A673 (cell line): ENCODE results near the gene ANKRD13B.

Experiments
- EZH2 ChIP-seq: fragments of 200-600 bp; sonication (generic); IDR thresholded peaks from 2 replicates; pipeline ENCODE4 v1.6.1; 2017; ENCODE audit warnings: borderline replicate concordance, low read depth, mild to moderate bottlenecking, mixed read lengths, antibody characterized with exemption, low read length; ENCODE audit not compliant: poor library complexity, severe bottlenecking
- TF ChIP-seq, protein P1 (sequence below): fragments of 300-800, 200-600 bp; sonication (generic); conservative IDR thresholded peaks from 2 replicates; pipeline ENCODE4 v1.5.1; 2017; ENCODE audit warnings: low read depth, mild to moderate bottlenecking, antibody characterized with exemption, low read length, moderate library complexity, mixed read lengths

DNA sequence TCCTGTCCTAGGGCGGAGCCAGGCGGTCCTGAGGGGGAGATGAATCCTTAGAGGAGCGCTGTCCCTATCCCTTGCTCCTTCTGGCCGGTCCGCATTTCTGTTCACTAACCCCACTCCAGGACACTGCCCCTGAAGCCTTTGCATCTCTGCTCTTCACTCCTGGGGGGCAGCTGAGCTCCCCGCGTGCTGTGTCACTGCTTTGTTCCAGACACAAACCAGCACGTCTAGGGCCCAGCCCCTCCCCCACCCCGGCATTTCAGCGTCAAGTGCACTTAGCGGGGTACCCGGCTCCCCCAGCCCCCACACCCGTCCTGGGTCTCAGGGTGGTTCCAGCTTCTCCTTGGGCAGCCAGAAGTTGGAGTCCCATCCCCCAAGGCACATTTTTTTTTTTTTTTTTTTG, 20.9 kb downstream of the ANKRD13B start:
- TF ChIP-seq, protein P1, sequence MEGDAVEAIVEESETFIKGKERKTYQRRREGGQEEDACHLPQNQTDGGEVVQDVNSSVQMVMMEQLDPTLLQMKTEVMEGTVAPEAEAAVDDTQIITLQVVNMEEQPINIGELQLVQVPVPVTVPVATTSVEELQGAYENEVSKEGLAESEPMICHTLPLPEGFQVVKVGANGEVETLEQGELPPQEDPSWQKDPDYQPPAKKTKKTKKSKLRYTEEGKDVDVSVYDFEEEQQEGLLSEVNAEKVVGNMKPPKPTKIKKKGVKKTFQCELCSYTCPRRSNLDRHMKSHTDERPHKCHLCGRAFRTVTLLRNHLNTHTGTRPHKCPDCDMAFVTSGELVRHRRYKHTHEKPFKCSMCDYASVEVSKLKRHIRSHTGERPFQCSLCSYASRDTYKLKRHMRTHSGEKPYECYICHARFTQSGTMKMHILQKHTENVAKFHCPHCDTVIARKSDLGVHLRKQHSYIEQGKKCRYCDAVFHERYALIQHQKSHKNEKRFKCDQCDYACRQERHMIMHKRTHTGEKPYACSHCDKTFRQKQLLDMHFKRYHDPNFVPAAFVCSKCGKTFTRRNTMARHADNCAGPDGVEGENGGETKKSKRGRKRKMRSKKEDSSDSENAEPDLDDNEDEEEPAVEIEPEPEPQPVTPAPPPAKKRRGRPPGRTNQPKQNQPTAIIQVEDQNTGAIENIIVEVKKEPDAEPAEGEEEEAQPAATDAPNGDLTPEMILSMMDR, result no peak
- no peak for TF ChIP-seq EZH2
